ENCODE measurements around the gene FBXO11. TPM values are rescaled to one million over a fixed set of nuclear protein-coding genes. Genes with fewer than 3 reads are reported as not detected.
"Not testable (repeated sequence)": the region's sequence is repeated elsewhere in the genome, so short reads cannot be mapped to it uniquely, and the experiment has no call there.

FBXO11 gene
- 51.8 and 57.7 TPM in 2 replicates for total RNA-seq

GRCh38 chr2:47906157-47907038, at the start of gene FBXO11:
Gene FBXO11, minus strand, starts transcription at chr2:47906498. Its CDS starts 778 bp downstream, at chr2:47905720.
- intact Hi-C loops (cut with micrococcal nuclease), result loop anchor here (1.0 to 2.0 kb wide), 8 partner anchors 49 to 542 kb away; partner anchors contain the start of genes MSH2 and MSH6

GRCh38 chr2:47950340-47951301, 44.3 kb upstream of the FBXO11 start:
- intact Hi-C loops (cut with micrococcal nuclease), result no loop called here

DNA sequence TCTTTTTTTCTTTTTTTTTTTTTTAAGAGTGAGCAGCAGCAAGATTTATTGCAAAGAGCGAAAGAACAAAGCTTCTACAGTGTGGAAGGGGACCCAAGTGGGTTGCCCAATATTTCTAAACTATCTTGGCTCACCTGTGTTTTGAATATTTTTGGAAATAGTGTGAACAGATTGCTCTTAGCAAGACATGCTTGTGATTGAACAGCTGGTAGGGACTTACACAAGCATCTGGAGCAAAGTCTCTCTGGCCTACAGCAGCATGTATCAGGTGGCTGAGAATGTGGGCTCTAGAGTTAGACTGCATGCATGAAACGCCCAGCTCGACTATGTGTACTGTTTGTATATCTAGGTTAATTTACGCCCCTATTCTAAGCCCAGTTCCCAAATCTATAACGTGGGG, 40.3 kb upstream of the FBXO11 start:
- intact Hi-C loops (cut with micrococcal nuclease), result no loop called here

- intact Hi-C loops (cut with micrococcal nuclease), result no loop called here
These were observed 38.9 kb upstream of the FBXO11 start for GRCh38 chr2:47945046-47945781.

DNA sequence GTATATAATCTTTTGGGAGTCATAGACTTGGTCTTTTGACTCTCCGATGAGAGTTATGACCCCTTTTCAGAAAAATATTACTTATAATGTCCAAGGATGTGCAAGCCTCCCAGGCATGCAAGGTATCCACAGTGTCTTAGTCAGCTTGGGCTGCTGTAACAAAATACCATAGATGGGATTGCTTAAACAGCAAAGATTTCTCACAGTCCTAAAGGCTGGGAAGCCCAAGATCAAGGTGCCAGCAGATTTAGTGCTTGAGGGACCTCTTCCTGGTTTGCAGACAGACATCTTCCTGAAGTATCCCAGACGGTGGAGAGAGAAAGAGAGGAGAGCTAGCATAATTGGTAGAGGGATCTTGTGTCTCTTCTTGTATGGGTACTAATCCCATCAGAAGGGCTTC, 35.6 kb upstream of the FBXO11 start:
- intact Hi-C loops (cut with micrococcal nuclease), result no loop called here

DNA sequence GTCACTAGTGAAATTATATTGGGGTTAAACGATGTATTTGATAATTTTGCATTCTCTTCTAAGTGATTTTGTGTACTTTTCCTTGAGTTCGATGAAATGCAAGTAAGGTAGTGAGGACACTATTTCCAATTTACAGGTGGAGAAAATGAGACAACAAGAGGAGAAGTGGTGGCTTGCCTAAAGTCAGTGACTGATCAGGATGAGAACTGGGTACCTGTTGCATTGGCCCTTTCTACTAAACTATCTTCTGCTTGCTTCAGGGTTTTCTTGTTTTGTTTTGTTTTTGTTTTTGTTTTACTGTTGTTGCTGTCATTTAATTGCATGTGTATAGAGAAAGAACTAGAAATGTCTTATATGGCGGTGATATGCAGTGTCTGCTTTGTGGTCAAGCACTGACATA, 31.4 kb upstream of the FBXO11 start:
- intact Hi-C loops (cut with micrococcal nuclease), result no loop called here

DNA sequence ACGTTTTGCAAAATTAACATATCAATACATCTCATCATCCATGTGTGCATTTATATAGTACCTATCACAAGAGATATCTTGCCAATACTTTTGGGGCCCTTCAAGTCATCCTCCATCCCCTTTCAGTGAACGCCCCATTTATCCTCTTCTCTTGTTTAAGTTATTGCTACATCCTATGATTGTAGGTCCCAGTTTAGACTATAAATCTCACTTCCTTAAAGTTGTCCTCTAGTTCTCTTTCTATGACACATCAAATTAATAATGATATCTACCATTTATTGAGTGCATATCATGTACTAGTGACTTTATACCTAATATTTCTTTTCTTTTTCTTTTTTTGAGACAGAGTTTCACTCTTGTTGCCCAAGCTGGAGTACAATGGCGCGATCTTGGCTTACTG, 28.8 kb upstream of the FBXO11 start:
- intact Hi-C loops (cut with micrococcal nuclease), result no loop called here

DNA sequence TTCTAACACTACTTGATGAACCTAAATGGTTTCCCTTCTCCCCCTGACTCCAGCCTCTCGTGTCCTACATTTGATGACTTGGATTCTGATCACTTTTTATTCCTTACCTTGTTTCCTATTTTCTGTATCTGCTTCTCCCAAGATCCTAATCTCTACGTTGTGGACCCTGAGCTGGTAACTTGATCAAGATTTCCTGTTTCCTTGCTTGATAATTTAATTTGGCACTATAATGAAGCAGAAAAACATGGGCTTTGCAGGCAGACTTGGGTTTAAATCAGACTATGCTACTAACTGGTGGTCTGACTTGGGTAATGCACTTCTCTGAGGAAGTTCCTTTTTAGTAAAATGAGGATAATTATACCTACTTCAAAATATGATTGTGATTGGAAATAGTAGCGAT, 11.7 kb upstream of the FBXO11 start:
- intact Hi-C loops (cut with micrococcal nuclease), result no loop called here

DNA sequence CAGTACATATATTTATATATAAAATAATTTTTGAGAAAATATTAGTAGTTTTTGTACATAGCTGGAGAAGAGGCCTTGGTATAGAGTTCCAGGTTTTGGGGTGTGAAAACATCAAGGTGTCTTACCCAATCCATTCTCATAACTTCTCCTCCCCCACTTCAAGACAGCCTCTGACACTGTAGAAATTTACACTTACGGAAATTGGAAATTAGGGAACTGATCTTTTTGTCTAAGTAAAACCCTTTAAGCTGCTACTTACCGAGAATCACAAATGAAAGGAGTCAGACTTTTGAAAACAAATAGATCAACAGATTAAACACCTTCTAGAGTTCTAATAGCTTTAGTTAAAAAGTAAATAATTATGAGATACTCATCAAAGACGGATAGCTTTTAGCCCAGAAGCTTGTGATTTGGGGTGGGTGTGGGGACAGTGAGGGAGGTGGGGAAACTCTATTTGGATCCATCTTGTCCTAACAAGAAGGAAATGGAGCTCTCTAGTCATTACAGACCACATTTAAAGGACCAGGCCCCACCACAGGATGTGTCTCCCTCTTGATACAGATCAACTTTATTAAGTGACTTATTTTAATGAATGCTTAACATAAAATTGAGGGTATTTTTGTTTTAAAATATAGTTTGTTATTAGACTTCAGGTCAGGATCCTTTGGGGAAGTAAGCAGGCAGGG, 11.1 kb upstream of the FBXO11 start:
- intact Hi-C loops (cut with micrococcal nuclease), result no loop called here

- intact Hi-C loops (cut with micrococcal nuclease), result no loop called here
These were observed 10.1 kb upstream of the FBXO11 start for GRCh38 chr2:47916412-47916811.

DNA sequence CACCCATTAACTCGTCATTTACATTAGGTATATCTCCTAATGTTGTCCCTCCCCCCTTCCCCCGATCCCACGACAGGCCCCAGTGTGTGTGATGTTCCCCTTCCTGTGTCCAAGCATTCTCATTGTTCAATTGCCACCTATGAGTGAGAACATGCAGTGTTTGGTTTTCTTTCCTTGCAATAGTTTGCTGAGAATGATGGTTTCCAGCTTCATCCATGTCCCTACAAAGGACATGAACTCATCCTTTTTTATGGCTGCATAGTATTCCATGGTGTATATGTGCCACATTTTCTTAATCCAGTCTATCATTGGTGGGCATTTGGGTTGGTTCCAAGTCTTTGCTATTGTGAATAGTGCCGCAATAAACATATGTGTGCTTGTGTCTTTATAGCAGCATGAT, 4.4 kb upstream of the FBXO11 start:
- intact Hi-C loops (cut with micrococcal nuclease), result not testable (repeated sequence)

GRCh38 chr2:47908682-47909081, 2.4 kb upstream of the FBXO11 start:
- intact Hi-C loops (cut with micrococcal nuclease), result no loop called here

GRCh38 chr2:47907039-47907781, 912 bp upstream of the FBXO11 start:
- intact Hi-C loops (cut with micrococcal nuclease), result loop anchor here (1.0 to 2.0 kb wide), 3 partner anchors 504 to 542 kb away; partner anchors contain the start of gene MSH2

GRCh38 chr2:47905386-47906156, 727 bp downstream of the FBXO11 start:
- intact Hi-C loops (cut with micrococcal nuclease), result loop anchor here (1.0 to 2.0 kb wide), 7 partner anchors 48 to 543 kb away; partner anchors contain the start of genes MSH2 and MSH6

DNA sequence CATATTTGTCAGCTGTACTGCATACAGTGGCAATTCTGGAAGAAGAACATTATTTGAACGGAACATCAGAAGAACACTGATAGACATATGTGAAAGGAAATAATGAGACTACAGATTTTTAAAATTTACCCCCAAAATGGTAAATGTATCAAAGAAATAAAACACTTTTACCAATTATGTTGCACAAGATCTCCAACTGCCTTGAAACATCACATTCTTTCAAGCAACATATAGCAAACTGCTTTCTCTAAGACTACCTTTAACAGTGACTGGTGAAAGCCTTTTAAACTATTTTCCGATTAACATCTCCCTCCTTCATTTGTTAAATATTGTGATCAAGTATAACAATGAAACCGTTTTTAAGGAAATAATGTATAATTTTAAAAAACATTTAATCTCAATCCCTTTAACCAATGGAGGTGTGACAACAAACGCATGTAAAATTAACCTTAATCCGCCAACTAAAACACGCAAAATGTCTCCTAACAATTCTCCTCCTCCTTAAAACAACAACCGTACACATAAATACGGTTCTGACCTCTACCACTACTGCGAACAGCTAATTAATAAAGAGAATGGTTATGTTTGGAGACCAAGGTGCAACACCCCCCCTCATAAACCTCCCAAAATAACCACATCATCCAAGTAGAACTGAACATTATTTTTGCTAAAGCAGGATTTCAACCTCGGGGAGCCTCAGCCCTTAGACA, 2.4 kb downstream of the FBXO11 start:
- intact Hi-C loops (cut with micrococcal nuclease), result no loop called here

GRCh38 chr2:47901892-47902291, 4.4 kb downstream of the FBXO11 start:
- intact Hi-C loops (cut with micrococcal nuclease), result not testable (repeated sequence)

DNA sequence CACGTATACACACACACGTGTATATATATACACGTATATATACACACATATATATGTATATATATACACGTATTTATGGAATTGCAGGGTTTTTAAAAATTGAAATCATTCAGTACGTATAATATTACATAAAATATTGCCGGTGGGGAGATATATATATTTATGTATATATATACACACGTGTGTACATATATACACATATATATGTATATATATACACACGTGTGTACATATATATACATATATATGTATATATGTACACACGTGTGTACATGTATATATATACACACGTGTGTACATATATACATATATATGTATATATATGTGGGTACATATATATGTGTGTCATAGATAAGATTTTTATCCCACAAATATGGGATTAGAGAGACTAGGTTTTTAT, 5.4 kb downstream of the FBXO11 start:
- intact Hi-C loops (cut with micrococcal nuclease), result no loop called here

Measured in T-helper 1 cell treated with Interleukin-12 subunit alpha and Interleukin-12 subunit beta and Interleukin-4 antibody, amounts not matched to agents 30 ng/mL and 1 ng/mL, for 36 hours (primary cell).